HG03097 (cell line): ENCODE results near the gene PRMT7.

Source experiments
- ATAC-seq: cut with Tn5 transposase; IDR thresholded peaks from one replicate; pipeline ENCODE4 v1.9.1; 2021; ENCODE audit not compliant: unreplicated experiment, low FRiP score

Gene PRMT7

DNA sequence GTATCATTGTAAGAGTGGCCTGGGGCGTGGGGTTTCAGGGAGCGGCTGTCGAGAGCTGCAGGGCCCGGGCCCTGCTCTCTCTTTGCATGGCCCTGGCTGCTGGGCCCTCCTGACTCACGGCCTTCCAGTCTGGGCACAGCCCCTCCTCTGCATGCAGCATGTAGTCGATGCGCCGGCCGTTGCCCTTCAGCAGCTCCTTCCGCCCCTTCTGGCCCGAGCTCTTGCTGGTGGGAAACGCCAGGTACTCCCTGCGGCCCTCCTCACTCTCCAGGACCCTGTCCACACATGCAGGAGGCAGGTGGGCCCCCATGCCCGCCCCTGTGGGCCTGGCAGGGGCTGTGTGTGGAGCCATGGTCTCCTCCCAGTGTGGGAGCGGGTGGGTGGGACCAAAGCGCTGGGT, 50.7 kb downstream of the PRMT7 start:
- no peak for ATAC-seq

DNA sequence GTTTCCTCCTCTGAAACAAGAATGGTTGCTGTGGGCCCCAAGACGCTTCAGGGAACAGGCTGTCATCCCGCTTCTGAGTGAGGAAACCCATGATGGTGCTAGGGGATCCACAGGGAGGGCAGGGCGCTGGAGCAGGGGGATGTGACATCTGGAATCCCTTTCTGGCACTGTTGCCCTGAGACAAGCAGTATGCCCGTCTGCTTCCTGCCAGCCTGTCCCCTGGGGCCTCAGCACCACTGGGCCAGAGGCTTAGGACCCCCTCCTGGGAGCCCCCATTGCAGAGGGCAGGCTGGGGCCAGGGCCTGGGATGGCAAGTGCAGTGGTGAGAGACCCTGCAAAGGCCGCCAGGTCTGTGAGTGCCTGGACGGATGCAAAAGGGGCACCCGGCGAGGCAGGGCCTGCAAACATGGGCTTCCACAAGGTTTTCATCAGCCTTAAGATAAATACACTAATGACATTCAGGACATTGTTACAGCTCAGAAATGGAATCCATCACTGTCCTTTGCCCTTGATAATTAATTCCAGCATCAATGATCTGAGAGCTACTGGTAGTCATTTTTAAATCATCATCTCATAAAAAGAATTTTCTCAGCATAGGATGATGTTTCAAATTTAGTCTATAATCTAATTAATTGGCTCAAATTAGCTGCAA, 51.6 kb downstream of the PRMT7 start:
- ATAC-seq, result no peak

DNA sequence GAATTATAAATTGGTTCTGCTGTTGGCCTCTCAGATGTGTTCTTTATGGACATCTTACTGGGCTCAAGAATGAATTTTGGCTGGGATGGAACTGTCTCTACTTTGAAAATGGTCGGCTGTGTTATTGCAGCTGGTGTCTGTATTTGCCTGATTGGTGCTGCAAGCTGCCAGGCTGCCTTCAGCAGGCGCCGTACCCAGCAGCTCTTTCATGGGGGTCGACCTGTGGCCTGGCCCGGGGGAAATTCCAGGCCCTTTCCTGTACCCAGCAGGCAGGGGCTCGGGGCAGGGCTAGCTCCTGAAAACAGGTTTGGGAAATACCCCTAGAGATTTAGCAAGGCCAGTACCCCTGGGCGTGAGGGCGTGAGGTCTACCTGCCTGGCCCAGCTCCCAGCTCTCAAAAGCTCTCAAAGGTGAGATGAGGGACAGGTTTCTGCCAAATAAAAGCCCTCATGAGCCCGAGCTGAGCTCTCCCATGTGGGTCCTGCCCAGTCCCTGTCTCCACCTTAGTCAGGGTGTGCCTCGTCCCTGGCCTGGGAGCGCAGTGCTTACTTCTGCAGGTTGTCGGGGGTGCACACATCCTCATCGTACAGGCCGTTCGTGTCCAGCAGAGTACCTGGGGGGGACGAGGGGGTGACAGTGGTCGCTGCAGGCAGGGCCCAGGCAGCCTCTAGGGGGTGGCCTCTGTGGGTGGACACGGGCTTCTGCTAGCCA, 52.3 kb downstream of the PRMT7 start:
- no peak for ATAC-seq

DNA sequence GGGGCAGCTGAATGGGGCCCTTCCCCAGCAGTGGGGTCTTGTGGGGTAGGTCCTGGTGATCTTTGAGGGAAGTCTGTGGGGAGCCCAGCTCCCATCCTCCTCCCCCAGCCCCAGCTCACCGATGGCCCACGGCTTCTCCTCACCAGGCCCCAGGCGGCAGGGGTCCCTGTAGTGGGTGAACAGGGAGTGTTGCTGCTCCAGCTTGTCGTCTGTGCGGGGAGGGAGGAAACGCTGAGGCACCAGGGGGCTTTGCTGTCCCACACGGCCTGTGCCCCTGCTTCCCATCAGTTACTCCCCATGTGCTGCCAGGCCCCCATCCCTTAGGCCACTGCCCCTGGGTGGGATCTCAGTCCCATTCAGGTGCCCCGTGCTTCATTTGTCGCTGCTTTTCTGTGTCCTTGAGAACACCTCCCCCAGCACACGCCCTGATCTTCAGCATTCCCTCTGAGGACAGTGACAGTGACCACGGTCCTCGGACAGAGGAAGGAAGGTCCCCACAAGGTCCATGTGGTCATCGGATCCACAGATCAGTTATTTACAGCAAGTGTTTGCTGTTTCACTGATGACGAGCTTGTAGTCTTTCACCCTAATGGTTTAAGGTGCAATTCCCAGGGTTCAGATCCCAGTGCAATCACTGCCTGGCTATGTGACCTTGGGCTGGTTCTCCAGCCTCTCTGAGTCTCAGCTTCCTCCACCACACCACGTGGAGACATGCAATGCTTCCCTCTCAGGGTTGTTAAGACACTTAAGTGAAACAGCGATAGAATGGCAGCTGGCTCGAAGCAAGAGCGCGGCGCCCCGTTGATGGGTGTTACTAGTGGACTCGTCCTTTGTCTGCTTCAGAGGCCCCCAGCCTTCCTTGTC, 53.1 kb downstream of the PRMT7 start:
- no peak for ATAC-seq

DNA sequence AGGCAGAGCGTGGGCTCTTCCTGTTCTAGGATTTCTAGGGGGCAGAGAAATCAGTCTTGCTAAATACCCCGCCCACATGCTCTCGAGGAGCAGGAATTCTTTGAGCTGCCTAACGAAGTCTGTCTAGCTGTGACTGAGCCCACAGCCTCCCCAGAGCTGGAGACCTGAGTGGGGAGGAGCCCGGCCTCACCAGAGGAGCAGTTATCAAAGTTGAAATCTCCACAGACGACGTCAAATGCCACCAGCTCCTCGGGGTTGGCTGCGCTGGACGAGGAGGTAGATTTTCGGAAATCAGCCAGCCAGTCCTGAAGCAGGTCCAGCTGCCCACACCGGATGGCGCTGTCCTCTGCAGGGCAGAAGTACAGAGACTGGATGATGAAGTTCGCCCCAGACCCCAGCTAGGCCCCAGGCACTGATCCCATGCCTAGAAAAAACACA, 53.8 kb downstream of the PRMT7 start:
- ATAC-seq, result no peak

DNA sequence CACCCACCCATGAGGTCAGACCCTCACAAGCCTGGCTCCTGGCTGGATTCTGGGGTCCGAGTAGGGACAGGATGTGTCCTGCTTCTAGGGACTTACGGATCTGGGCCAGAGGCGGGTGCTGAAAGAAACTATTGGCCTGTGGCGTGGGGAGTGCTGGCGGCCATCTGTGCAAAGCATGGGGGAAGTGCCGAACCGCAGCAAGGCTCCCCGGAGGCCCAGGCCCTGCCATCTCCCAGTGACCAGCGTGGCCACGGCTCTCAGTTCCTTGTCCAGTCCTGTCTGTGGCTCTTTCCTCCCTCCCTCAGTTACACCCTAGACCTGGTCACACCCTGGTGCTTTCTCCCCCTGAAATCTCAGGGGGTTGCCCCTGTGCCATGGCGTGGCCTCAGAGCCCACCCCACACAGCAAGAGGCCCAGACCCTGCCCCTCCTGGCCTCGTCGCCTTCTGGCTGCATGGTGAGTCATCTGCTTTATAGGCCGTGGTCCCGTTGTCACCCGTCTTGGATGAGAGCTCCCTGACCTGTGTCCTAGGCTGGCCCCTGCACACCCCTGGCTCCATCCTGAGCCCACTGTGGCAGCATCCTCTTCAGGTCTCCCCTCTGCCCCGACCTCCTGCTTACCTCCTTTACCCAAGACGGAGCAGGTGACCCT, 54.5 kb downstream of the PRMT7 start:
- no peak for ATAC-seq

DNA sequence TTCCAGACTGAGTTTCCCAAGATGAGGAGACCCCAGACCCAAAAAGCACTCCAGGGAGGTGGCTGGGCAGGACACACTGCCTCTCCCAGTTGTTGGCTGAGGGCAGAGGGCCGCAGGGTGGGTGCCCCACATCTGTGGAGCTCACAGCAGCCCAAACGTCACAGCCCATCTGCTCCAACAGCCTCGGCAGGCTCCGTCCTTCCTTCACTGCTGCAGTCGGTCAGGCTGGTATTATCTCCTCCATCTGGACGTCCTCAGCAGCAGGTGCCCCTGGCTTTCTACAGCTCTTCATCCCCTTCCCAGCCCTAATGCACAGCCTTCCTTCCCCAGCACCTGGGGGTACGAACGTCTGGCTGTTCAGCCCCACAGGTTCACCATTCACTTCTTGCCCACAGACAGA, 55.2 kb downstream of the PRMT7 start:
- ATAC-seq, result no peak

DNA sequence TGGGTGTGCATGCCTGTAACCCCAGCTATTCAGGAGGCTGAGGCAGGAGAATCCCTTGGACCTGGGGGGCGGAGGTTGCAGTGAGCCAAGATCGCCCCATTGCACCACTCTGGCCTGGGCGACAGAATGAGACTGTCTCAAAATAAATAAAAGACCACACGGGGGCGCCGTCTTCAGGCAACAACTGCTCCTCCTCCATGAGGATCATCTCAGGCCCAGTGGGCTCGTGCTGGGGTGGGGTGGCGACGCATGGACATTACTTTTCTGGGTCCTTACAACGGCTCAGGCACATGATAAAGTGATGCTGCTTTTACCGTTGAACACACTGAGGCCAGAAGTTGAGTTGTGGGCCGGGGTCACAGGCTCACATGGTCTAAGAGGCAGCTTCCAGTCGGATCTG, 56.2 kb downstream of the PRMT7 start:
- ATAC-seq, result no peak

DNA sequence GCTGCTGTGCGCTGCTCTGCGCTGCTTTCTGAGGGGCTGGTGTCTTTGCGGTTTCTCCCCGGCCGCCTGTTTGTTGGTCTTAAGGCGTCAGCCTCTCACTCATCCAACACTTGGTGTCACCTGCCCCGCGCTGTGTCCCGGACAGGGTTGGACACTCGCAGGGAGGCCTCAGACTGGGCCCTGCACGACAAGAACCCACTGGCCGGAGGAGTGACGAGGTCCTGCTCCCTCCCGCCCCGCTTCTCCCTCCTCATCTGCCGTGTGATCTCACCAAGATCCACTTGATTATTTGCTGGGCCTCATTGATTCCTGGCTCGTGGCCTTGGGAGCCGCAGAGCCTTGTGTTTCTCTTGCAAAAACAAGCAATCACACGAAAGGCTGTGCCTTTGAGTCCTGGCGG, 56.6 kb downstream of the PRMT7 start:
- ATAC-seq, result no peak

DNA sequence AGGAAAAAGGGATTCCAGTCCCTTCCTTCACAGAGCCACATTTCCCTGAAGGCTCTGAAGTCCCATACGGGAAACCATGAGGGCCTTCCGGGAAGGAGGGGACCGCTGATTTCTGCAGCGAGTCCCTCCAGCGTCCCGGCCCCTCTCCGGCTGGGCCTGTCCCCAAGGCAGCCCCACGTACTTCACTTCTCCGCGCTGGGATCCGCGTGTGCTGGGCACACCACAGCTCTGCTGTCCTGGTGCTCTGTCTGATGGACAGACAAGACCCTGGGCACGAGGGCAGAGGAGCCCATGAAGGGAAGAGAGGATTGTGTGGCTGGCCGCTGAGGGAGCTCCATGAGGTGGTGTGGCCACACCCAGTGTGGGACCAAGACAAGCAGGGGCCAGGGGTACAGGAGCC, 57.1 kb downstream of the PRMT7 start:
- no peak for ATAC-seq

DNA sequence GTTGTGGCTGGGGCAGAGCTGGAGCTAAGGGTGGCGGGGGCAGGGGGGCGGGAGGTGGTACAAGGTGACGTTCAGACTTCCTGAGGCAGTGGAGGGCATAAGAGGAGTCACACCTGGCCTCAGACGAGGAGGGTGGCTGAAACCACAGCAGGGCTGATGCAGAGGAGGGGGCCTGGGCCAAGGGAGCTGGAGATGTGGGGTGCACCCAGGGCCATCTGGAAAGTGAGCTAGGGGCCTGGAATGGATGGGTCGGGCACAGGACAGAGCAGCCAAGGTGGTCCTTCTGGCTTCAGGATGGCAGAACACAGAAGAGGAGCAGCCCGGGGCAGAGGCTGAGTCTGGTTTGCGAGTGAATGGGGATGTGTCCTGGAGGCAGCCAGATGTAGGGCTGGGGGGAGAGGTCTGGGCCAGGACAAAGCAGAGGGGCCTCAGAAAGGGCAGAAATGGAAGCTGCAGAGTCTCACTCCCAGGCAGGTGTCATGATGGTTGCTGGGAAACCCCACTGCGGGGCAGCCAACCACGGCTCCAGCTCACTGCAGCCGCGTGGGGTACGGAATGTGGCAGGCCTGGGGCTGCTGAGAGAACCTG, 57.6 kb downstream of the PRMT7 start:
- ATAC-seq, result no peak

DNA sequence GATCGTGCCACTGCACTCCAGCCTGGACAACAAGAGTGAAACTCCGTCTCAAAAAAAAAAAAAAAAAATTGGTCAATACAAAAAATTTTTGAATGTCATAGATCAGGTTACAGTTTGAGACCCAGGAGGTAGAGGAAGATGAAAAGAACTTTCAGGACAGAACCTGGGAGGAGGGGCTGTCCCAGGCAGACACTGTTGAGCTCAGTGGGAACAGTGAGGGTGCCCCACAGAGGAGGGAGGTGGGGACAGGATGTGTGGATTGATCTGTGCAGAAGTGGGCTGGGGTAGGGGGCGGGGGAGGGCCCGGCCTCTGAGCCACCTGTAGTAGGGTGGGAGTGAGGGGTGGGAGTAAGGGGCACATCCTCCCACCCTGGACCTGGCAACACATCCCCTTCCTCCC, 58.3 kb downstream of the PRMT7 start:
- ATAC-seq, result no peak

DNA sequence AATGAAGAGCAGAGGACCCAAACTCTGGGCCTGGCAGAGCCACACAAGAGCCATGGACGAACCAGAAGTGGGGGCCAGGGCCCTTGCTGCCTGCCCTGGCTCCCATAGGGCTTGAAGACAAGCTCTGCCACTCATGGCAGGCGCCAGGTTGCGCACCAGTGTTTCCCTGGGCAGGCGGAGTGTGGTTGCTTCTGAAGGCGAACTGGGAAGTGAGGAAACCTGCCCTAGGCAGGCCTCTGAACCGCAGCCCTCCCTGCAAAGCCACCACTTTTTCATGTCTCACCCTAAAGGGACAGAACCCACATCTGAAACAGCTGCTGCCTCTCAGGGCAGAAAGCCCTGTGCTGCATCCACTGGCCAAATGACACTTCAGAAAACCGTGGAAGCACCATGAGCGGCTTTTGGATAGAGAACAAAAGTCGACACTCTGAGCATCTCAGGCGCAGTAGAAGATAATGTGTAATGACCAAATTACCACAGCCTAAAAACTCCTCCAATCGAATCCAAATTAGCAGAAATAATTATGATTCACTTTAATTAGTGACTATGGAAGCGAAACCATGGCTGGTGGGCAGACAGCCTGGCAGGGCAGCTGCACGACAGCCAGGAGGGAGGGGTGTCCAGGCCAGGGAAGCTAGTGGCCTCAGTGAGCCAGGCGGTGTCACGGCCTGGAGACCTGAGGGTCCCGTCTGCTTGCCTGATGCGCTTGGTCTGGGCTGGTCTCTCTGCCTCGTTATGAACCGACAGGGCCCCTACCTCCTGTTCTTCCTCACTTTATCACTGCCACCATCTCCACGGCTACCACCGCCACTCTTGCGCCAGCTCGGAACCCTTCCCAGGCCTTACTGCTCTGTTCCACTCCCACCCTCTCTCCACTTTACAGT, 59.1 kb downstream of the PRMT7 start:
- ATAC-seq, result peak; percentile 56

DNA sequence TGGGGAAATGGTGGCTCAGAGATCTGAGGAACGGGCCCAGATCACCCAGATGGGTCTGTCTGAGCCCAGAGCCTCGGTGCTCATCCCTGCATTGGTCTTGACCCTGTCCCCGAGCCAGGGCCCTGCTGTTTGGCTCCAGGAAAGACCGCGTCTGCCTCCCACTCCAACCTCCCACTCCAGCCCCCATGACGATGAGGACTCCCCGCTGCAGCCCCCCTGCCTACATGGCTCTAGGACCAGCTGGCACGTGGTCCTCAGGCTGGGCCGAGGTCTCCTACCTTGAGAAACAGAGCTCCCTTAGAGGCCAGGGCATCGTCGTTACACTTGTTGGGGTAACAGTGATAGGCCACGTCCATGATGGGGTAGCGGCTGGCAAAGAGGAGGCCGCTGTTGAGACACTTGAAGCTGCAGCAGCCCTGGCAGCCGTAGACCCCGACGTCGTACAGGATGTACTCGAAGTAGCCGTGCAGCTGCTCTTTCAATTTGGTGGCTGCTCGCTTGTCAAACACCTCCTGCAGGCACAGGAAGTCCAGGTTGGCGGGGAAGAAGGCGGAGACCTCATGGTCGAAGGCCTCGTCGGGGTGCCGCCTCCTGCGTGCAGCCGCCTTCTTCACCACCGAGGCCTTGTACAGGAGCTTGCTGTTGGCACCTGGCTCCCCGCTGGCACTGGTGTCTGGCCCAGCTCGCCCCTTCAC, 59.9 kb downstream of the PRMT7 start:
- no peak for ATAC-seq

DNA sequence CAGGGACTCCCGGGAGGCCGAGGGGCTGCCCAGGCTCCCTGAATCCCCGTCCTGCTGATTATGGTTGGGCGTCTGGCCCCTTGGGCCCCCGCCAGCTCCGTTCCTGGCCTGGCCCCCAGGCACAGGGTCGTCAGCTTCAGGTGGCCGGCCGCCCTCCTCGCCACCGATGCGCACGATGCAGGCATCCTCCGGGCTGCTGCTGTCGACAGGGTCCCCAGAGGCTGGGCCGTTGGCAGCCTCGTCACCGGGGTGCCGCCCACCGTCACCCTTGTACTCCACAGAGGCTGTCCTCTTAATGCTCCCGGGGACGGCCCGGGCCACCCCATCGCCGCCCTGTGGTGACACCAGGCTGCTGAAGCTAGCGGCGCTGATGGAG, 60.4 kb downstream of the PRMT7 start:
- no peak for ATAC-seq

DNA sequence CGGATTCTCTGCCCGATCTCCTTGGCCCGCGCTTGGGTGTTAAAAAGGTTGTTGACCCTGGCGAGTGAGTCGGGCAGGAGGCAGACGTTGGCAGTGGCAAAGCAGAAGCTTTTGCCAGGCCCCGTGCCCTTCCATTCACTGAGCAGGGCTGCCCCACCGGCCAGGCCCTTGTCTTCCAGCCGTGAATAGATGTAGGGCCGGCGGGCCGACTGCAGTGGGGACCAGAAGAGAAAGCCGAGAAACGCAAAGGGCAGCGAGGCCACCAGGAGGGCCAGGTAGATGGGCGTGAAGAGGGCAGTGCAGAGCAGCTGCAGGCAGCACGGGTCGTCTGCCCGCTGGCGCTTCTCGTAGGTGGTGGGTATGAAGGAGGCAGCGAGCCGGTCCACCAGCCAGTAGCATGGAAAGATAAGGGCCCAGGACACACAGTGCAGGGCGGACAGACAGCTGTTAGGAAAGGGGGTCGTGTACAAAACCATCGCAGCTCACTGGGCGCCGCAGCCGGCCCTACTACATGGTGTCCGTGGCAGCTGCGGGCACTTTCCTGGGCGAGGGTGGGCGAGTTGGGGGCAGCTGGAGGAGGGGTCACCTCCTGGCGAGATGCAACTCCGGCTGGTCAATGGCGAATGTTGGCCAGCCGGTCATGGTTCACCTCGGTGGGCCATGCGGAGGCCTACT, 61.0 kb downstream of the PRMT7 start:
- no peak for ATAC-seq

DNA sequence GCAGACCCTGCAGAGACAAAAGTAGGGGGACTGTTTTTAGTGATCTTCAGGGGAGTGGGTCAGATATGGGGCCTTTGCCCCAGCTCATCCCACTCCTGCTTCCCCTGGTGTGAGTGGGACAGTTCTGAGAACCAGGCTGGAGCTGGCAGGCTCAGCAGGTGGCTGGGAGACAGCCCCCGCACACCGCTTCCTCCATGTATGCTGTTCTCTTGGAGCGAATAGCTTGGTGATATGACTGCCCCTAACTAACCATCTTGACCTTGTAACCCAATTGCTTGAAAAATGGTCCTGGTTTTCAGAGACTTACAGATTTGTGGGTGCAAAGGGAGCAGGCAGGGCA, 61.5 kb downstream of the PRMT7 start:
- ATAC-seq, result no peak

DNA sequence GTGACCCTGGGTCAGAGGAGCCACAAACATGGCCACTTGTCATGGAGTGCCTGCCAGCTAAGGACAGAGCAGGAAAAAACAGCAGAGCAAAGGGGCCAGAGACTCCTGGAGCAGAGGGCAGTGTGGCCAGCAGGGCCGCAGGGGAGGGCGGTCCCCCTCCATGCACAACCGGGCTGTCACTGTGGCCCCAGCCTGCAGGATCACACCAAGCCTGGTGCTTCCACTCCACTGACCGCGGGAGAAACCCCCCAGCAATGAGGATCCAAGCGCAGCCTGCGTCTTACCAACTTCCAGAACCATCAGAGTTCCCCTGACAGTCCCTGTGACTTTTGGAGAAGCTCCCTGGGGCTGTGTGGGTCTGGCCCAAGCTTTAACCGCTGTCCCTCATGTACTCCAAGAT, 62.0 kb downstream of the PRMT7 start:
- no peak for ATAC-seq
